Astrocyte (in vitro differentiated cells and primary cell): ENCODE measurements around the gene AOAH. TPM values are rescaled to one million over a fixed set of nuclear protein-coding genes. Genes with fewer than 3 reads are reported as not detected.

Source experiments
- DNase-seq: peaks from one replicate; pipeline ENCODE4 v3.0.0-alpha.2; 2010; ENCODE audit warnings: low read depth
- FAIRE-seq: peaks from 2 replicates; lab custom pipeline; 2011; peaks lifted over from hg19 to GRCh38; lab: Jason Lieb, UNC
- H2AFZ ChIP-seq: 2 replicates; pipeline ENCODE4 v1.6.0; 2012; ENCODE audit warnings: low read depth, low read length, inconsistent platforms
- H3K27ac ChIP-seq: 2 replicates; pipeline ENCODE4 v1.5.1; 2011; ENCODE audit warnings: low read depth, low read length, inconsistent platforms
- H3K27me3 ChIP-seq: 2 replicates; pipeline ENCODE4 v1.6.0; 2011; ENCODE audit warnings: low read length, inconsistent platforms; ENCODE audit not compliant: insufficient read depth
- H3K36me3 ChIP-seq: 2 replicates; pipeline ENCODE4 v1.5.1; 2011; ENCODE audit warnings: low read length, inconsistent platforms; ENCODE audit not compliant: insufficient read depth
- H3K4me1 ChIP-seq: 2 replicates; pipeline ENCODE4 v1.5.1; 2011; ENCODE audit warnings: low read length, inconsistent platforms; ENCODE audit not compliant: insufficient read depth
- H3K4me2 ChIP-seq: 2 replicates; pipeline ENCODE4 v1.6.0; 2012; ENCODE audit warnings: low read length, inconsistent platforms
- H3K4me3 ChIP-seq: 2 replicates; pipeline ENCODE4 v1.5.1; 2011; ENCODE audit warnings: low read depth, mild to moderate bottlenecking, low read length, inconsistent platforms; ENCODE audit not compliant: insufficient read depth
- H3K79me2 ChIP-seq: 2 replicates; pipeline ENCODE4 v1.6.0; 2012; ENCODE audit warnings: mild to moderate bottlenecking, low read length, inconsistent platforms; ENCODE audit not compliant: insufficient read depth
- H3K9ac ChIP-seq: 2 replicates; pipeline ENCODE4 v1.6.0; 2012; ENCODE audit warnings: mild to moderate bottlenecking, low read length, inconsistent platforms
- H3K9me3 ChIP-seq: 2 replicates; pipeline ENCODE4 v1.5.1; 2012; ENCODE audit warnings: low read depth, mild to moderate bottlenecking, low read length, inconsistent platforms; ENCODE audit not compliant: insufficient read depth
- H4K20me1 ChIP-seq: 2 replicates; pipeline ENCODE4 v1.6.0; 2012; ENCODE audit warnings: low read length, inconsistent platforms; ENCODE audit not compliant: insufficient read depth
- H3K27ac Mint-ChIP-seq: one replicate; pipeline ENCODE4 v1.8.0; 2021; ENCODE audit warnings: mild to moderate bottlenecking, mixed read lengths; ENCODE audit not compliant: unreplicated experiment
- H3K27me3 Mint-ChIP-seq: one replicate; pipeline ENCODE4 v1.8.0; 2021; ENCODE audit warnings: low read depth, mixed read lengths; ENCODE audit not compliant: unreplicated experiment
- H3K36me3 Mint-ChIP-seq: one replicate; pipeline ENCODE4 v1.8.0; 2021; ENCODE audit warnings: low read depth, mixed read lengths; ENCODE audit not compliant: unreplicated experiment
- H3K4me1 Mint-ChIP-seq: one replicate; pipeline ENCODE4 v1.8.0; 2021; ENCODE audit warnings: low read depth, mixed read lengths; ENCODE audit not compliant: unreplicated experiment
- H3K4me3 Mint-ChIP-seq: one replicate; pipeline ENCODE4 v1.8.0; 2021; ENCODE audit warnings: mild to moderate bottlenecking, moderate library complexity, mixed read lengths; ENCODE audit not compliant: unreplicated experiment
- H3K9me3 Mint-ChIP-seq: one replicate; pipeline ENCODE4 v1.8.0; 2021; ENCODE audit warnings: mild to moderate bottlenecking, mixed read lengths; ENCODE audit not compliant: unreplicated experiment
- EZH2 ChIP-seq: IDR thresholded peaks from 2 replicates; pipeline ENCODE4 v1.6.1; 2012; ENCODE audit warnings: mild to moderate bottlenecking, low read length, inconsistent platforms; ENCODE audit not compliant: insufficient read depth
- total RNA-seq: library from RNA; stranded (reverse); gene quantifications from 2 replicates; pipeline ENCODE4 v1.2.1, GENCODE V29; 2021
- TF ChIP-seq, protein P1 (sequence below): IDR thresholded peaks from 2 replicates; pipeline ENCODE4 v1.5.1; 2011; ENCODE audit warnings: low read depth, mild to moderate bottlenecking, inconsistent platforms, low read length, moderate library complexity; ENCODE audit not compliant: insufficient read depth

The AOAH gene
- total RNA-seq, 1 donor from 2014 or later: not detected

DNA sequence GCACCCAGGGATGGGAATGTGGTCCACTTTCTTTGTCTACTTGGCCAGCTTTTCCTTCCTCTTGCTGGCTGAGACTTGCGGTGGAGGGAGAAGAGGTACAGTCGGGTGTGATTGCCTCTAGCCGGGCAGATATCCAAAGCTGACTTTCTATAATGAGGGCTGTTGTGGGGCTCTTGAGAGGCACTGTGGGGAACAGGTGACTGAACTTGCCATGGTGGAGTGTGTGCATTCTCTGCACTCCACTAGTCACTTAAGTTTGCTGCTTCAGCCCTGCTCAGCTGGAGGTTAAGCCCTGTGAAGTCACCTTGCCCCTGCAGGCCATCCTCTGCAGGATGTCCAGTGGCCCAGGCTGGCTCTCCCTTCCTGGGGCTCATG lies 116.6 kb downstream of the AOAH start:
- no peak for TF ChIP-seq EZH2
- TF ChIP-seq, protein P1, sequence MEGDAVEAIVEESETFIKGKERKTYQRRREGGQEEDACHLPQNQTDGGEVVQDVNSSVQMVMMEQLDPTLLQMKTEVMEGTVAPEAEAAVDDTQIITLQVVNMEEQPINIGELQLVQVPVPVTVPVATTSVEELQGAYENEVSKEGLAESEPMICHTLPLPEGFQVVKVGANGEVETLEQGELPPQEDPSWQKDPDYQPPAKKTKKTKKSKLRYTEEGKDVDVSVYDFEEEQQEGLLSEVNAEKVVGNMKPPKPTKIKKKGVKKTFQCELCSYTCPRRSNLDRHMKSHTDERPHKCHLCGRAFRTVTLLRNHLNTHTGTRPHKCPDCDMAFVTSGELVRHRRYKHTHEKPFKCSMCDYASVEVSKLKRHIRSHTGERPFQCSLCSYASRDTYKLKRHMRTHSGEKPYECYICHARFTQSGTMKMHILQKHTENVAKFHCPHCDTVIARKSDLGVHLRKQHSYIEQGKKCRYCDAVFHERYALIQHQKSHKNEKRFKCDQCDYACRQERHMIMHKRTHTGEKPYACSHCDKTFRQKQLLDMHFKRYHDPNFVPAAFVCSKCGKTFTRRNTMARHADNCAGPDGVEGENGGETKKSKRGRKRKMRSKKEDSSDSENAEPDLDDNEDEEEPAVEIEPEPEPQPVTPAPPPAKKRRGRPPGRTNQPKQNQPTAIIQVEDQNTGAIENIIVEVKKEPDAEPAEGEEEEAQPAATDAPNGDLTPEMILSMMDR: no peak
- H3K9ac ChIP-seq: no peak overlapping the region
- H3K36me3 ChIP-seq: no peaks in the 10 kb centered on the region
- Mint-ChIP-seq H3K27me3 (no peaks in the 10 kb centered on the region), H3K9me3 (no peaks in the 10 kb centered on the region), H3K27ac (no peak overlapping the region), H3K36me3 (no peaks in the 10 kb centered on the region), H3K4me3 (no peak overlapping the region), H3K4me1 (peaks cover 24% of the 10 kb centered on the region)
- no peaks in the 10 kb centered on the region for H3K79me2 ChIP-seq
- no peak overlapping the region for H2AFZ ChIP-seq
- H3K27ac ChIP-seq: no peak overlapping the region
- H3K27me3 ChIP-seq: peaks cover 16% of the 10 kb centered on the region
- H3K9me3 ChIP-seq: no peaks in the 10 kb centered on the region
- H4K20me1 ChIP-seq: no peaks in the 10 kb centered on the region
- H3K4me1 ChIP-seq: no peaks in the 10 kb centered on the region
- no peak overlapping the region for H3K4me2 ChIP-seq
- no peak for FAIRE-seq
- no peak overlapping the region for H3K4me3 ChIP-seq
- DNase-seq: no peak

DNA sequence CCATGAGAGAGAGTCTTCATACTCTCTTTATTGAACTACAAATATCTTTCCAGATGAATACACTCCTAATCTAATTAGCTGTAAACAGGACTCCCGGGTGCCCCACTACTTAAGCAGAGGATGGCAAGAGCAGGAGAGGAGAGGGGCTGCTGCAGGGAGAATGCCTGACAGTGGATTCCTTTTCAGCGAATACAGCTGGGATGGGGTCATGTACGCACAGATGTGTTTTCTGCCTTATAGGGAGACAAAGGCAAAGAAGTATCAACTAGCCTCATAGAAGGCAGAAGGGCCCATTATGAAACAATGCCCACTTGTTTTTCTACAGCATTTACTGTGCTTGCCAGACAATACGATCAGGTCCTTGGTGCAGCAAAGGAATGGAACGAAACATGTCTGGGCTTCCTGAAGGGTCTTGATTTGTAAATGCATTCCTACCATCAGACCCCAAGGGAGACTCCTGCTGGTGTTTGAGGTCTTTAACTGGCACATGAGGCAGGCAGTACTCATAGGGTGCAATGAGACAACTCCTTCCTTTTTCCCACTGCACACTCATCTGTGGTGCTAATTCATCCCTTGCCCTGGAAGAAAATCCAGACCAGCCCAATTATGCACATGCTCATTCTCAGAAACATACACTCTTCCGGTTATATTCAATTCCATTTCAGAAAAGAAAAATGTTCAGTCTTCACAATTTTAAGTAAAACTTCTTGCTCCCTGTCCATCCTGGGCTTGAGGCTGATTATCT lies 117.1 kb downstream of the AOAH start:
- Histone ChIP-seq H3K27ac (no peak overlapping the region), H3K9ac (no peak overlapping the region), H4K20me1 (no peaks in the 10 kb centered on the region), H3K36me3 (no peaks in the 10 kb centered on the region), H3K79me2 (no peaks in the 10 kb centered on the region), H3K27me3 (peaks cover 16% of the 10 kb centered on the region), H3K4me2 (no peak overlapping the region), H3K9me3 (no peaks in the 10 kb centered on the region), H3K4me3 (no peak overlapping the region), H2AFZ (no peak overlapping the region), H3K4me1 (no peaks in the 10 kb centered on the region)
- TF ChIP-seq EZH2: no peak
- TF ChIP-seq, protein P1: no peak
- H3K36me3 Mint-ChIP-seq: no peaks in the 10 kb centered on the region
- H3K27ac Mint-ChIP-seq: no peak overlapping the region
- H3K9me3 Mint-ChIP-seq: no peaks in the 10 kb centered on the region
- H3K27me3 Mint-ChIP-seq: no peaks in the 10 kb centered on the region
- no peak for FAIRE-seq
- H3K4me1 Mint-ChIP-seq: peaks cover 24% of the 10 kb centered on the region
- DNase-seq: no peak
- no peak overlapping the region for H3K4me3 Mint-ChIP-seq

DNA sequence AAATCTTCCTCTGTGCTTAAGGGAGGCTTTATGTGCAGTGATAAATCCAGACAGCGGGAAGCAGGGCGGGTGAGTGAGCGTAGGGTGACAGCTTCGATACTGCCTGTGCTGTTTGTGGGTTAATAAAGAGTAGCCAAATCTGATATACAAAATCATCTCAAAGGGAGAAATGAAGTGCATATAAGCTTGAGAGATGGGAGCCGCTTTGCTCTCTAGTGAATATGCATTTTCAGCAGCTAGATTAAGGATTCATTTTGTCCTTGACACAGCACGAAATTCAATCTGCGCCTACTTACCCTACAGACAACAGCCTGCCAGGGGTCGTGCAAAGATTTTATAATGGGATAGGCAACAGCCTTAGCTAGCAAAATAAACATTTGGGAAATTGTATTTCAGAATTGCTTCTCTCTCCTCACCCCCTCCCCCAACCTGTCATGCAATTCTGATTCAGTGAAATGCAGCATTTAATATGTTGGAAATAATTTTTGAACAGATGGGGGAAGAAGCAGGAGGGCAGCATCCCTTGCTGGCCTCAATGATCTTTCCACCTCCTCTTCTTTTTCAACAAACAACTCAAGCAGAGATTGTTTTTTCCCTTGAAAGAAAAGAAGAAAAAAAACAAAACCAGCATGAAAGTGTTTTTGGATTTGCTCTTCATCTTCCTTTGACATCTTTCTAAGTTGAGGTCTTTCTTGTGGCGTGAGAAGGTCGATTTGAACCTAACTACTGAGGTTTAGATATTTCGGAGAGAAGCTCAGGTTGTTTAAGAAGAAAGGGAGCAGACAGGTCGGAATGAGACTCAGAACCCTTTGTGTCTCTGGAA lies 117.9 kb downstream of the AOAH start:
- H3K4me3 Mint-ChIP-seq: no peak overlapping the region
- H3K4me2 ChIP-seq: no peak overlapping the region

More for the DNA sequence above, 117.9 kb downstream of the AOAH start:
- no peaks in the 10 kb centered on the region for H3K9me3 Mint-ChIP-seq
- Histone ChIP-seq H3K4me3 (no peak overlapping the region), H2AFZ (no peak overlapping the region), H3K27me3 (peaks cover 16% of the 10 kb centered on the region), H3K27ac (no peak overlapping the region), H3K79me2 (no peaks in the 10 kb centered on the region), H3K9ac (no peak overlapping the region), H4K20me1 (no peaks in the 10 kb centered on the region), H3K9me3 (no peaks in the 10 kb centered on the region), H3K4me1 (peaks cover 3% of the 10 kb centered on the region), H3K36me3 (no peaks in the 10 kb centered on the region)
- no peak for DNase-seq
- H3K36me3 Mint-ChIP-seq: no peaks in the 10 kb centered on the region
- H3K4me1 Mint-ChIP-seq: peaks cover 28% of the 10 kb centered on the region
- FAIRE-seq: no peak
- no peaks in the 10 kb centered on the region for H3K27me3 Mint-ChIP-seq
- H3K27ac Mint-ChIP-seq: no peak overlapping the region
- TF ChIP-seq, protein P1: no peak
- TF ChIP-seq EZH2: no peak
